Measurements from ENCODE around the gene EXOG.

DNA sequence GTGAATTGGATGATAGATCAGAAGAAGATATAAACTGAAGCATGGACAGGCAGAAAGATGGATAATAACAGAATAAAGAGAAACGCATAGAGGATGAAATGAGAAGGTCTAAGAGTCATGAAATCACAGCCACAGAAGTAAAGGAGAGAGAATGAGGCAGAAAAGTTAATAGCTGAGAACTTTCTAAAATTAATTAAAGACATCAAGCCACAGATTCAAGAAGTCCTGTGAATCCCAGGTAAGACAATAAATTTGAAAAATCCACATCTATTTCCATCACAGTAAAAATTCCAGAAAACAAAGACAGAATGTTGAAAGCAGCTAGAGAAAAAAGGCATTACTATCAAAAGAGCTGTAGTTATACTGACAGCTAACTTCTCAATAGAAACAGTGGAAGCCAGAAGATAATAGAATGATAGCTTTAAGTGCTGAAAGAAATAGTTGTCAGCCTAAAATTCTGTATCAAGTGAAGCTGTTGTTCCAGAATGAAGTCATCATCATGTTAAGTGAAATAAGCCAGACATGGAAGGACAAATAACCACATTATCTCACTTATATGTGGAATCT is 30.5 kb upstream of the EXOG start:
- TF ChIP-seq, protein P1, sequence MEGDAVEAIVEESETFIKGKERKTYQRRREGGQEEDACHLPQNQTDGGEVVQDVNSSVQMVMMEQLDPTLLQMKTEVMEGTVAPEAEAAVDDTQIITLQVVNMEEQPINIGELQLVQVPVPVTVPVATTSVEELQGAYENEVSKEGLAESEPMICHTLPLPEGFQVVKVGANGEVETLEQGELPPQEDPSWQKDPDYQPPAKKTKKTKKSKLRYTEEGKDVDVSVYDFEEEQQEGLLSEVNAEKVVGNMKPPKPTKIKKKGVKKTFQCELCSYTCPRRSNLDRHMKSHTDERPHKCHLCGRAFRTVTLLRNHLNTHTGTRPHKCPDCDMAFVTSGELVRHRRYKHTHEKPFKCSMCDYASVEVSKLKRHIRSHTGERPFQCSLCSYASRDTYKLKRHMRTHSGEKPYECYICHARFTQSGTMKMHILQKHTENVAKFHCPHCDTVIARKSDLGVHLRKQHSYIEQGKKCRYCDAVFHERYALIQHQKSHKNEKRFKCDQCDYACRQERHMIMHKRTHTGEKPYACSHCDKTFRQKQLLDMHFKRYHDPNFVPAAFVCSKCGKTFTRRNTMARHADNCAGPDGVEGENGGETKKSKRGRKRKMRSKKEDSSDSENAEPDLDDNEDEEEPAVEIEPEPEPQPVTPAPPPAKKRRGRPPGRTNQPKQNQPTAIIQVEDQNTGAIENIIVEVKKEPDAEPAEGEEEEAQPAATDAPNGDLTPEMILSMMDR (IDR thresholded peaks at IDR 0.05) = no peak
- TF ChIP-seq POLR2A (IDR thresholded peaks at IDR 0.05) = no peak

Data from adrenal gland (tissue), 5 donors.